KMS-11 (cell line): ENCODE results near the gene TIMP1.
"Not testable (repeated sequence)": the region's sequence is repeated elsewhere in the genome, so short reads cannot be mapped to it uniquely, and the experiment has no call there.

Source experiments
- H2AFZ ChIP-seq: fragments of 200-600 bp; sonication (generic); 2 replicates; pipeline ENCODE4 v1.6.1; 2016; ENCODE audit warnings: antibody characterized with exemption, mixed run types, low read depth
- H3K27ac ChIP-seq: fragments of 200-600 bp; sonication (generic); 2 replicates; pipeline ENCODE4 v1.6.1; 2016; ENCODE audit warnings: mild to moderate bottlenecking, mixed run types
- H3K27me3 ChIP-seq: fragments of 200-600 bp; sonication (generic); 2 replicates; pipeline ENCODE4 v1.6.1; 2017; ENCODE audit warnings: mild to moderate bottlenecking, low read depth, mixed run types, moderate library complexity; ENCODE audit not compliant: insufficient read depth
- H3K36me3 ChIP-seq: fragments of 200-600 bp; sonication (generic); 2 replicates; pipeline ENCODE4 v1.6.1; 2017; ENCODE audit warnings: mild to moderate bottlenecking, mixed run types; ENCODE audit not compliant: insufficient read depth
- H3K4me1 ChIP-seq: fragments of 200-600 bp; sonication (generic); 2 replicates; pipeline ENCODE4 v1.6.1; 2016; ENCODE audit warnings: mild to moderate bottlenecking, low read depth, mixed run types; ENCODE audit not compliant: poor library complexity, severe bottlenecking
- H3K4me2 ChIP-seq: fragments of 200-600 bp; sonication (generic); 2 replicates; pipeline ENCODE4 v1.7.0; 2016; ENCODE audit warnings: mild to moderate bottlenecking, mixed run types
- H3K4me3 ChIP-seq: fragments of 200-600 bp; sonication (generic); IDR thresholded peaks from 2 replicates; pipeline ENCODE4 v1.6.1; 2017; ENCODE audit warnings: low read depth, low read length, mixed read lengths; ENCODE audit not compliant: insufficient read depth
- H3K79me2 ChIP-seq: fragments of 200-600 bp; sonication (generic); 2 replicates; pipeline ENCODE4 v1.6.1; 2016; ENCODE audit warnings: low read depth, mixed run types; ENCODE audit not compliant: insufficient read depth
- H3K9ac ChIP-seq: fragments of 200-600 bp; sonication (generic); 2 replicates; pipeline ENCODE4 v1.6.1; 2016; ENCODE audit warnings: mild to moderate bottlenecking, mixed run types
- H4K20me1 ChIP-seq: fragments of 200-600 bp; sonication (generic); 2 replicates; pipeline ENCODE4 v1.6.1; 2016; ENCODE audit warnings: mild to moderate bottlenecking, mixed run types; ENCODE audit not compliant: insufficient read depth
- CTCF ChIP-seq: fragments of 200-600 bp; sonication (generic); conservative IDR thresholded peaks from 2 replicates; pipeline ENCODE4 v1.6.1; 2017; ENCODE audit warnings: low read depth, mild to moderate bottlenecking, antibody characterized with exemption, low read length, moderate library complexity, mixed read lengths

The TIMP1 gene

GRCh38 chrX:47597222-47597621 lies 15.0 kb downstream of the TIMP1 start:
- no peaks in the 10 kb centered on the region for H3K79me2 ChIP-seq
- H3K4me3 ChIP-seq: no peak overlapping the region
- H3K9ac ChIP-seq: no peak overlapping the region
- no peaks in the 10 kb centered on the region for H3K27me3 ChIP-seq
- no peak overlapping the region for H2AFZ ChIP-seq
- no peak overlapping the region for H3K4me2 ChIP-seq
- no peak overlapping the region for H3K27ac ChIP-seq
- H3K36me3 ChIP-seq: no peaks in the 10 kb centered on the region
- H4K20me1 ChIP-seq: no peaks in the 10 kb centered on the region
- TF ChIP-seq CTCF: no peak
- no peaks in the 10 kb centered on the region for H3K4me1 ChIP-seq

GRCh38 chrX:47603125-47603524 lies 20.9 kb downstream of the TIMP1 start:
- H3K4me1 ChIP-seq, H3K36me3 ChIP-seq, H3K9ac ChIP-seq, H3K79me2 ChIP-seq, H3K27me3 ChIP-seq, H2AFZ ChIP-seq, H3K4me3 ChIP-seq, H3K4me2 ChIP-seq, H4K20me1 ChIP-seq, H3K27ac ChIP-seq: not testable (repeated sequence)

- Histone ChIP-seq H2AFZ (no peak overlapping the region), H3K4me2 (no peak overlapping the region), H3K27ac (no peak overlapping the region), H3K79me2 (no peaks in the 10 kb centered on the region), H3K4me3 (no peak overlapping the region), H3K9ac (no peak overlapping the region), H3K36me3 (no peaks in the 10 kb centered on the region), H4K20me1 (no peaks in the 10 kb centered on the region), H3K27me3 (no peaks in the 10 kb centered on the region), H3K4me1 (no peaks in the 10 kb centered on the region)
- no peak for TF ChIP-seq CTCF
Measured at GRCh38 chrX:47605024-47605423, 22.8 kb downstream of the TIMP1 start.

- TF ChIP-seq CTCF: no peak
- H2AFZ ChIP-seq: no peak overlapping the region
- no peak overlapping the region for H3K27ac ChIP-seq
- H3K27me3 ChIP-seq: no peaks in the 10 kb centered on the region
- H4K20me1 ChIP-seq: no peaks in the 10 kb centered on the region
- H3K4me1 ChIP-seq: no peaks in the 10 kb centered on the region
- no peaks in the 10 kb centered on the region for H3K36me3 ChIP-seq
- no peaks in the 10 kb centered on the region for H3K79me2 ChIP-seq
- H3K4me2 ChIP-seq: no peak overlapping the region
- H3K4me3 ChIP-seq: no peak overlapping the region
- H3K9ac ChIP-seq: no peak overlapping the region
Measured at GRCh38 chrX:47607091-47607490, 24.9 kb downstream of the TIMP1 start.

GRCh38 chrX:47608130-47608810 lies 26.0 kb downstream of the TIMP1 start:
- Histone ChIP-seq H4K20me1 (no peaks in the 10 kb centered on the region), H3K27me3 (no peaks in the 10 kb centered on the region), H3K4me2 (no peak overlapping the region), H3K36me3 (no peaks in the 10 kb centered on the region), H3K4me1 (no peaks in the 10 kb centered on the region), H3K27ac (no peak overlapping the region), H2AFZ (no peak overlapping the region), H3K9ac (no peak overlapping the region), H3K4me3 (no peak overlapping the region), H3K79me2 (no peaks in the 10 kb centered on the region)
- no peak for TF ChIP-seq CTCF
